Large intestine (tissue), 3 donors: ENCODE measurements around the gene FBF1. TPM values are rescaled to one million over a fixed set of nuclear protein-coding genes. Genes with fewer than 3 reads are reported as not detected.
"Not testable (repeated sequence)": the region's sequence is repeated elsewhere in the genome, so short reads cannot be mapped to it uniquely, and the experiment has no call there.

ENCODE experiments used
- DNase-seq, 2 donors: peaks; one replicate each; pipeline versions ENCODE4 v3.0.0 to v3.0.0-alpha.2; 2013
- H3K27ac ChIP-seq: one replicate; pipeline ENCODE4 v1.5.1; 2013; ENCODE audit warnings: low read length
- H3K27me3 ChIP-seq: 2 replicates; pipeline ENCODE4 v1.6.1; 2013; ENCODE audit warnings: low read length; ENCODE audit not compliant: control insufficient read depth, insufficient read depth
- H3K36me3 ChIP-seq: 2 replicates; pipeline ENCODE4 v1.6.1; 2013; ENCODE audit warnings: low read length; ENCODE audit not compliant: control insufficient read depth, insufficient read depth
- H3K4me1 ChIP-seq: one replicate; pipeline ENCODE4 v1.6.1; 2013; ENCODE audit warnings: low read length; ENCODE audit not compliant: control insufficient read depth, insufficient read depth
- H3K4me3 ChIP-seq: one replicate; pipeline ENCODE4 v1.5.1; 2013; ENCODE audit warnings: low read length
- H3K9me3 ChIP-seq: one replicate; pipeline ENCODE4 v1.6.1; 2013; ENCODE audit warnings: mild to moderate bottlenecking, low read depth, low read length, moderate library complexity; ENCODE audit not compliant: control insufficient read depth
- WGBS: methylation state at CpG from one replicate; pipeline ENCODE4 v1.1.5; 2013; ENCODE audit warnings: low lambda C conversion rate; ENCODE audit not compliant: insufficient coverage; 5-methylcytosine and 5-hydroxymethylcytosine counted together
- polyA plus RNA-seq: library from polyadenylated mRNA; unstranded; fragments of 120-200 nt; gene quantifications from one replicate; pipeline ENCODE4 v1.2.1, GENCODE V29; 2013

FBF1 gene
- polyA plus RNA-seq, 1 donor = 52.1 TPM

GRCh38 chr17:75874323-75875181 lies 66.3 kb downstream of the FBF1 start:
- Histone ChIP-seq H3K4me1 (peaks cover 34% of the 10 kb centered on the region), H3K4me3 (no peak overlapping the region), H3K27ac (no peak overlapping the region), H3K9me3 (no peaks in the 10 kb centered on the region), H3K27me3 (peaks cover 7% of the 10 kb centered on the region), H3K36me3 (peaks cover 13% of the 10 kb centered on the region)
- no peak for DNase-seq
- no CpG with 5 or more reads among the region's 38 CpGs for WGBS

- H3K4me3 ChIP-seq = no peak overlapping the region
Measured at GRCh38 chr17:75873587-75874322, 67.1 kb downstream of the FBF1 start.

GRCh38 chr17:75872434-75873351 lies 68.1 kb downstream of the FBF1 start:
- DNase-seq = peak in 1 of 2 donors; percentile 65
- no CpG with 5 or more reads among the region's 13 CpGs for WGBS
- Histone ChIP-seq H3K4me1 (peaks cover 40% of the 10 kb centered on the region), H3K4me3 (no peak overlapping the region), H3K36me3 (peaks cover 13% of the 10 kb centered on the region), H3K27me3 (no peaks in the 10 kb centered on the region), H3K9me3 (no peaks in the 10 kb centered on the region), H3K27ac (peak overlapping the region; percentile 64)

More at GRCh38 chr17:75873587-75874322, 67.1 kb downstream of the FBF1 start:
- peaks cover 13% of the 10 kb centered on the region for H3K36me3 ChIP-seq
- peaks cover 2% of the 10 kb centered on the region for H3K27me3 ChIP-seq
- H3K27ac ChIP-seq = no peak overlapping the region
- DNase-seq = no peak
- no peaks in the 10 kb centered on the region for H3K9me3 ChIP-seq
- peaks cover 40% of the 10 kb centered on the region for H3K4me1 ChIP-seq
- no CpG with 5 or more reads among the region's 11 CpGs for WGBS

GRCh38 chr17:75870228-75870627 lies 70.6 kb downstream of the FBF1 start:
- 83% methylated on average over 1 of the region's 10 CpGs for WGBS
- DNase-seq, H3K36me3 ChIP-seq, H3K27ac ChIP-seq, H3K27me3 ChIP-seq, H3K9me3 ChIP-seq, H3K4me3 ChIP-seq: not testable (repeated sequence)
- peaks cover 18% of the 10 kb centered on the region for H3K4me1 ChIP-seq

GRCh38 chr17:75869282-75870141 lies 71.3 kb downstream of the FBF1 start:
- no CpG with 5 or more reads among the region's 23 CpGs for WGBS
- no peak overlapping the region for H3K4me3 ChIP-seq
- peaks cover 4% of the 10 kb centered on the region for H3K36me3 ChIP-seq
- H3K4me1 ChIP-seq = peaks cover 18% of the 10 kb centered on the region
- no peaks in the 10 kb centered on the region for H3K9me3 ChIP-seq
- H3K27ac ChIP-seq = peak overlapping the region; percentile 48
- no peaks in the 10 kb centered on the region for H3K27me3 ChIP-seq
- DNase-seq = peak in 1 of 2 donors; percentile 51

- Histone ChIP-seq H3K27ac (peak overlapping the region; percentile 48), H3K4me1 (peaks cover 18% of the 10 kb centered on the region)
- H3K27me3 ChIP-seq, H3K4me3 ChIP-seq, H3K36me3 ChIP-seq, DNase-seq, H3K9me3 ChIP-seq: not testable (repeated sequence)
- 80% methylated on average over 2 of the region's 12 CpGs for WGBS
Measured at GRCh38 chr17:75868730-75869281, 72.0 kb downstream of the FBF1 start.

- H3K9me3 ChIP-seq, H3K4me1 ChIP-seq, H3K4me3 ChIP-seq, H3K36me3 ChIP-seq, H3K27ac ChIP-seq, H3K27me3 ChIP-seq, DNase-seq: not testable (repeated sequence)
- 71% methylated on average over 1 of the region's 17 CpGs for WGBS
Measured at GRCh38 chr17:75865404-75866188, 75.2 kb downstream of the FBF1 start.

GRCh38 chr17:75864887-75865286 lies 76.0 kb downstream of the FBF1 start:
- no CpG with 5 or more reads among the region's 4 CpGs for WGBS
- H3K27ac ChIP-seq = peak overlapping the region; percentile 18
- H3K4me1 ChIP-seq, H3K9me3 ChIP-seq, H3K36me3 ChIP-seq, H3K4me3 ChIP-seq, H3K27me3 ChIP-seq, DNase-seq: not testable (repeated sequence)

GRCh38 chr17:75864448-75864871 lies 76.4 kb downstream of the FBF1 start:
- no peaks in the 10 kb centered on the region for H3K36me3 ChIP-seq
- no peaks in the 10 kb centered on the region for H3K9me3 ChIP-seq
- peak; percentile 64 to 72 for DNase-seq
- peak overlapping the region; percentile 19 for H3K27ac ChIP-seq
- WGBS = no CpG with 5 or more reads among the region's 8 CpGs
- no peak overlapping the region for H3K4me3 ChIP-seq
- H3K4me1 ChIP-seq = peaks cover 5% of the 10 kb centered on the region
- H3K27me3 ChIP-seq = no peaks in the 10 kb centered on the region
